Measurements from ENCODE around the gene LEF1. TPM values are rescaled to one million over a fixed set of nuclear protein-coding genes. Genes with fewer than 3 reads are reported as not detected.

LEF1 gene
- total RNA-seq, 1 experiment from 2014 or later, result 2.8 TPM

DNA sequence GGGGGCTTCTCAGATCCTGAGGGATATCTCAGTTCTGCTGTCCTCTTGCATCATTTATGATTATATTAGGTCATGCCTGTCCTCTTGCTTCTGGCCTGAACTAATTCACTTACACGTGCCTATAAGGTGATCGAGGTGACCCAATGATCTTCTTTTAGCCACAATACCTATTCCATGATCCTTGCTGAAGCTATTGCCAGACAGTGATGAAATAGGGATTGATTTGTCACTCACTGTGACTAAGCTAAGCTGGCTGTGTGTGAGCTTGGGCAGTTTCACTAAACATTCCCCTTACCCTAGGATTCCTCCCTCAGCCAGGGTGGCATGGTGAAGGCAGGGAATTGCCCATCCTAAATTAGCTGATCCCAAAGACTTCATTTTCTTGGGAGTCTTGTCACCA is 160.0 kb downstream of the LEF1 start:
- CTCF ChIA-PET, result no interaction called here

DNA sequence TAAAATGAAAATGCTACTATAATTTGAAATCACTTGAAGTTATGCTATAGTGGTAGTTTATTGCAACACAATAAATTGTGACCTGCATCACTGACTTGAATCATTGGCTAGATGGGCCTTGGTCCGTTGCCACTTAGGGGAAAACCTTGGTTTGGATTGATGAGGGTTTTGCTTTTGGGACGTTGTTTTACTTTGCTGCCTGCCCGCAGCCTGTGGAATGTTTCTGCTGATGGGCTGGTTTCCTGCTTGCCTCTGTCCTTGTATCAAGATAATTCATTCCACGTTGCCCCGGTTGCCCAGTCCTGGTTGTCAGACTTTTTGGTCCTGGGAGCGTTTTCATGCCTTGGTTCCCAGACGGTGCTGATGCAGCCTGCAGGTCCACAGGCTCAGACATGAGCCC is 160.7 kb downstream of the LEF1 start:
- no peaks in the 10 kb centered on the region for H3K9me2 ChIP-seq (ENCODE audit: insufficient read depth)
- no peak for TF ChIP-seq EZH2 (IDR thresholded peaks at IDR 0.05; ENCODE audit: low read depth)
- TF ChIP-seq, protein P1, sequence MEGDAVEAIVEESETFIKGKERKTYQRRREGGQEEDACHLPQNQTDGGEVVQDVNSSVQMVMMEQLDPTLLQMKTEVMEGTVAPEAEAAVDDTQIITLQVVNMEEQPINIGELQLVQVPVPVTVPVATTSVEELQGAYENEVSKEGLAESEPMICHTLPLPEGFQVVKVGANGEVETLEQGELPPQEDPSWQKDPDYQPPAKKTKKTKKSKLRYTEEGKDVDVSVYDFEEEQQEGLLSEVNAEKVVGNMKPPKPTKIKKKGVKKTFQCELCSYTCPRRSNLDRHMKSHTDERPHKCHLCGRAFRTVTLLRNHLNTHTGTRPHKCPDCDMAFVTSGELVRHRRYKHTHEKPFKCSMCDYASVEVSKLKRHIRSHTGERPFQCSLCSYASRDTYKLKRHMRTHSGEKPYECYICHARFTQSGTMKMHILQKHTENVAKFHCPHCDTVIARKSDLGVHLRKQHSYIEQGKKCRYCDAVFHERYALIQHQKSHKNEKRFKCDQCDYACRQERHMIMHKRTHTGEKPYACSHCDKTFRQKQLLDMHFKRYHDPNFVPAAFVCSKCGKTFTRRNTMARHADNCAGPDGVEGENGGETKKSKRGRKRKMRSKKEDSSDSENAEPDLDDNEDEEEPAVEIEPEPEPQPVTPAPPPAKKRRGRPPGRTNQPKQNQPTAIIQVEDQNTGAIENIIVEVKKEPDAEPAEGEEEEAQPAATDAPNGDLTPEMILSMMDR (conservative IDR thresholded peaks at IDR 0.05), result no peak
- BruUV-seq (replicated peaks), result no TSS peak

More for the DNA sequence above, 160.0 kb downstream of the LEF1 start:
- no peaks in the 10 kb centered on the region for H3K79me2 ChIP-seq (ENCODE audit: low read depth)
- H3F3A ChIP-seq (ENCODE audit: insufficient read depth, low read depth), result no peaks in the 10 kb centered on the region
- peak overlapping the region; percentile 79 for H3K27ac ChIP-seq
- H3K9me3 ChIP-seq (ENCODE audit: insufficient read depth, low read depth), result no peaks in the 10 kb centered on the region
- no peak overlapping the region for H3K4me3 ChIP-seq
- DNase-seq, result peak in 1 of 2 experiments; percentile 78
- H4K20me1 ChIP-seq (ENCODE audit: insufficient read depth), result no peaks in the 10 kb centered on the region
- no TSS peak for BruUV-seq (replicated peaks)
- H3K27me3 ChIP-seq (ENCODE audit: insufficient read depth, low read depth), result no peaks in the 10 kb centered on the region
- intact Hi-C loops (cut with micrococcal nuclease; ENCODE audit: unreplicated experiment), result no loop called here
- H3K4me1 ChIP-seq (replicated peaks; ENCODE audit: insufficient read depth), result peaks cover 10% of the 10 kb centered on the region
- H2AFZ ChIP-seq, result no peak overlapping the region
- POLR2A ChIA-PET (ENCODE audit: unreplicated experiment), result no interaction called here
- no peak overlapping the region for H3K4me2 ChIP-seq
- H3K36me3 ChIP-seq (ENCODE audit: low read depth), result no peaks in the 10 kb centered on the region
- no peaks in the 10 kb centered on the region for H3K9me2 ChIP-seq (ENCODE audit: insufficient read depth)
- TF ChIP-seq EZH2 (IDR thresholded peaks at IDR 0.05; ENCODE audit: low read depth), result no peak
- TF ChIP-seq, protein P1 (conservative IDR thresholded peaks at IDR 0.05), result no peak

DNA sequence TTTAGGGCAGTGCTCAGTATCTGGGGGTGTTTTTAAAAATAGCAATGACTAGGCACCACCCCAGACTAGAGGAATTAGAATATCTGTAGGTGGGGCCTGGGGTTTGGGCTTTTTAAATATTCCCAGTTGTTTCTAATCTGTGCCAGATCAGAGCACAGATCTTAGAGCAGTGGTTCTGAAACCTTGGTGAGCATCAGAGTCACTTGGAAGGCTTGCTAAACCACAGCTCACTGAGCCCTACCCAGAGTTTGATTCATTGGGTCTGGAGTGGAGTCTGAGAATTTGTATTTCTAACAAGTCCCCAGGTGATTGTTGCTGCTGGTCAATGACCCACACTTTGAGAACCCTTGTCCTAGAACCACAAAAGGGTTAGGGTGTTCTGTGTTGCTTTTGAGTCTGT is 162.4 kb downstream of the LEF1 start:
- Histone ChIP-seq H4K20me1 (ENCODE audit: insufficient read depth) (no peaks in the 10 kb centered on the region), H3K4me3 (no peak overlapping the region), H3K79me2 (ENCODE audit: low read depth) (no peaks in the 10 kb centered on the region), H3K36me3 (ENCODE audit: low read depth) (no peaks in the 10 kb centered on the region), H3K4me1 (replicated peaks; ENCODE audit: insufficient read depth) (peaks cover 10% of the 10 kb centered on the region), H3K27ac (no peak overlapping the region), H2AFZ (no peak overlapping the region), H3K27me3 (ENCODE audit: insufficient read depth, low read depth) (no peaks in the 10 kb centered on the region), H3F3A (ENCODE audit: insufficient read depth, low read depth) (no peaks in the 10 kb centered on the region), H3K4me2 (no peak overlapping the region), H3K9me2 (ENCODE audit: insufficient read depth) (no peaks in the 10 kb centered on the region), H3K9me3 (ENCODE audit: insufficient read depth, low read depth) (no peaks in the 10 kb centered on the region)
- DNase-seq, result no peak
- ChIA-PET CTCF (no interaction called here), POLR2A (ENCODE audit: unreplicated experiment) (no interaction called here)
- no TSS peak for BruUV-seq (replicated peaks)
- intact Hi-C loops (cut with micrococcal nuclease; ENCODE audit: unreplicated experiment), result no loop called here
- no peak for TF ChIP-seq EZH2 (IDR thresholded peaks at IDR 0.05; ENCODE audit: low read depth)
- TF ChIP-seq, protein P1 (conservative IDR thresholded peaks at IDR 0.05), result no peak

More for the DNA sequence above, 160.7 kb downstream of the LEF1 start:
- no peak for DNase-seq
- Histone ChIP-seq H3K36me3 (ENCODE audit: low read depth) (no peaks in the 10 kb centered on the region), H3F3A (ENCODE audit: insufficient read depth, low read depth) (no peaks in the 10 kb centered on the region), H2AFZ (no peak overlapping the region), H3K27ac (peak overlapping the region; percentile 79), H4K20me1 (ENCODE audit: insufficient read depth) (no peaks in the 10 kb centered on the region), H3K27me3 (ENCODE audit: insufficient read depth, low read depth) (no peaks in the 10 kb centered on the region), H3K4me1 (replicated peaks; ENCODE audit: insufficient read depth) (peaks cover 10% of the 10 kb centered on the region), H3K4me3 (no peak overlapping the region), H3K79me2 (ENCODE audit: low read depth) (no peaks in the 10 kb centered on the region), H3K4me2 (no peak overlapping the region), H3K9me3 (ENCODE audit: insufficient read depth, low read depth) (no peaks in the 10 kb centered on the region)
- ChIA-PET CTCF (no interaction called here), POLR2A (ENCODE audit: unreplicated experiment) (no interaction called here)
- intact Hi-C loops (cut with micrococcal nuclease; ENCODE audit: unreplicated experiment), result no loop called here
